Stimulated activated CD4-positive, alpha-beta T cell treated with anti-CD3 and anti-CD28 coated beads, Interleukin-4, amount 100 ng/mL, for 4 hours (primary cell): ENCODE measurements around the gene DNAJC25.
A peak's percentile ranks its signal among the peaks of the same experiment; 100 is the strongest.
"Not testable (repeated sequence)": the region's sequence is repeated elsewhere in the genome, so short reads cannot be mapped to it uniquely, and the experiment has no call there.

Experiments
- DNase-seq, 2 experiments: peaks; one replicate each; pipeline ENCODE4 v3.0.0-alpha.2; 2020

DNAJC25 gene

GRCh38 chr9:111631214-111631971, at the start of gene DNAJC25:
Gene DNAJC25, plus strand, starts transcription at chr9:111631334. Its CDS starts 74 bp downstream, at chr9:111631408.
- peak; percentile 92 to 97 for DNase-seq

GRCh38 chr9:111582888-111583287, 48.2 kb upstream of the DNAJC25 start:
- DNase-seq, result no peak

DNA sequence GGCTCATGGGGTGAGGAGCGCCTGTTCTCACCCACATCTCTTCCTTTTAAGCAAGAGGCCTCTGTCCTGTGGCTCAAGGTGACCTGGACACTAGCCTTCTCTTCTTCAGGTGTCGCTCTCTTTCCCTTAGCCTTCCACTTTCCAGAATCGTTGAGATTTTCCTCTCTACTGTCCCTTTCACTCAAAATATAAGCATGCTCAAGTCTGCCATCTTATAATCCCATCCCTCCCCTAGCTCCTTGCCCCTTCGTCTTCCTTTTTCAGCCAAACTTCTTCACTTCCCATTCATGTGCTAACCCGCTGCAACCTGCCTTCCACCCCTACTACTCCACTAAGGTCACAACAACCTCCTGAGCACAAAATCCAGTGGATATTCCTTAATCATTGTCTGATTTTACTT, 44.8 kb upstream of the DNAJC25 start:
- DNase-seq, result no peak

DNA sequence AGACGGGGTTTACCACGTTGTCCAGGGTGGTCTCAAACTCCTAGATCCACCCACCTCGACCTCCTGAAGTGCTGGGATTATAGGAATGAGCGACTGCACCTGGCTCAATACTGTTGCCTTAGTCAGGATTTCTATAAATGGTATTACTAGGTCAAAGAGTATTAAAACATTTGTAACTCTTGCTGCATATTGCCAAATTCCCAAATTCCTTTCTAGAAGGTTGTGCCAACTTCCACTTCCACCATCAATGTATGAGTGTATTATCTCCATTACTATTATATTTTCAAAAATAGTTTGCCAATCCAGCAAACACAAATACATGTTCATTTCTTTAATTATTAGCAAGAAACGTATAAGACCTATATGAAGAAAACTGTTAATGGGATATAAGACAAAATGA, 42.3 kb upstream of the DNAJC25 start:
- no peak for DNase-seq

GRCh38 chr9:111597852-111598732, 33.0 kb upstream of the DNAJC25 start:
- peak; percentile 42 to 47 for DNase-seq

DNA sequence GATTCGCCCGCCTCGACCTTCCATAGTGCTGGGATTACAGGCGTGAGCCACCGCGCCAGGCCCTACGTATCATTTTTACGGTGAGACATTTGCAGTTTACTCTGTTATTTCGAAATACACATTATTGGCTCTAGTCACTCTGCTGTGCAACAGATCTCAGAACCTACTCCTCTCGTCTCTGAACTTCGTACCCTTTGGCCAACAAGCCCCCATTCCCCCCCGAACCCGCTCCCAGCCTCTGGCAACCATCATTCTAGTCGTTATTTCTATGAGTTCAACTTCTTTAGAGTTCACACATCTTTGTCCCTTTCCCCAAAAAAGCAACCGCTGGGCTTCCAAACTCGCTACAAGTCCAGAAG, 32.4 kb upstream of the DNAJC25 start:
- no peak for DNase-seq

DNA sequence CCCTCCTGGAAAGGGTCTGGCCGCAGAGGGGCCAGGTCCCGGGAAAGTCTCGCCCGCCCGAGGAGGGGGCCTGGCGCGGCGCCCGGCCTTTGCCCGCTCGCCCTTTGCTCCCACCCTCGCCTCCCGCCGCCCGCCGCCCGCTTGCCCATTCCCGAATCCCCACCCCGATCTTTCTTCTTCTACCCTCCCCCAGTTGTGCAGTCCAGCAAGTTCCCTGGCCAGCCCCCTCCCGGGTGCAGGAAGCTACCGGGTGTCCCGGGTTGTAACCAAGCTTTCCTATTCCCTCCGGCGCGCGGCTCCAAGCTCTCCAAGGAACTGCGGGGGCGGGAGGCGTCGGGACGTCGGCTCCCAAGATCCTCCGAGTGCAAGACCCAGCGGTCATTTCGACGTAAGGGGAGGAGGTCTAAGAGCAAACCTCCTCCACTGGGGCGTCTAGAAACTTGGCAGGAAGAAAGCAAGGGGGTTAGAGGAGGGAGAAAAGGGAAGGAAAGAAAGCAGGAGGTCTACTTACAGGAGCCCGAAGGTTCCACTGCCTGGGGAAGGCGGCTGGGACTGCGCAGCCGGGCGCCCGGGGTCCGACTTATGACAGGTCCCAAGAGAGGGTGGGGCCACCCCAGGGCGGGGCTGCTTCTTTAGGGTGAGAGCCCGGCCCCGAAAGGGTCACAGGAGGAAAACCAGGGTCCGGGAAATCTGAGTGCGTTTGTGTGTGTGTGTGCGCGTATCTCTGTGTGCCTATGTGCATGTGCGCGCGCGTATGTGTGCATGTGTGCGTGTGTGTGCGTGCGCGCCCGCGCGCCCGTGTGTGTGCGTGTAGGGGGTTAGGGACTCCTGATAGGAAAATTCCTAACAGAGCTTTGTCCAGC, 31.8 kb upstream of the DNAJC25 start, which contains the start of gene PTGR1:
TSS of gene PTGR1 (minus strand) at position 556 of the 863 bp plus-strand sequence. CDS start 2,225 bp downstream, outside the sequence.
- peak in 1 of 2 experiments; percentile 6 for DNase-seq

DNA sequence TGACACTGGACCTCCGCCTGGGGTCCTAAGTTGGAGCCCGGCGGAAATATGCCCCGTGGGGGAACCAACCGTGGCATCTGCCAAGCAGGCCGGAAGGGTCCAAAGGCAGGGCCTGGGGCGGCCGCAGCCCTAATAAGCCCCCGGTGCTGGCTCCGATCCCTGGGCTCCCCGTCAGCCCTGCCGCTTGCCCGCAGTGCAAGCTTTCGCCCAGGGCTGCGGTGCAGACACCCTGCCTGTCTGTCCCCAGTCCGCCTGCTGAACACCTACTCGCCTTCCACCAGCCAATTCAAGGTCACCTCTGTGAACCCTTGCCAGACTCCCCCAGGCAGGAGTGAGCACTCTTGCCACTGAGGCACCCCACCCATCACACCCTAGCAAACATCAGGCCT, 31.2 kb upstream of the DNAJC25 start:
- DNase-seq, result no peak

DNA sequence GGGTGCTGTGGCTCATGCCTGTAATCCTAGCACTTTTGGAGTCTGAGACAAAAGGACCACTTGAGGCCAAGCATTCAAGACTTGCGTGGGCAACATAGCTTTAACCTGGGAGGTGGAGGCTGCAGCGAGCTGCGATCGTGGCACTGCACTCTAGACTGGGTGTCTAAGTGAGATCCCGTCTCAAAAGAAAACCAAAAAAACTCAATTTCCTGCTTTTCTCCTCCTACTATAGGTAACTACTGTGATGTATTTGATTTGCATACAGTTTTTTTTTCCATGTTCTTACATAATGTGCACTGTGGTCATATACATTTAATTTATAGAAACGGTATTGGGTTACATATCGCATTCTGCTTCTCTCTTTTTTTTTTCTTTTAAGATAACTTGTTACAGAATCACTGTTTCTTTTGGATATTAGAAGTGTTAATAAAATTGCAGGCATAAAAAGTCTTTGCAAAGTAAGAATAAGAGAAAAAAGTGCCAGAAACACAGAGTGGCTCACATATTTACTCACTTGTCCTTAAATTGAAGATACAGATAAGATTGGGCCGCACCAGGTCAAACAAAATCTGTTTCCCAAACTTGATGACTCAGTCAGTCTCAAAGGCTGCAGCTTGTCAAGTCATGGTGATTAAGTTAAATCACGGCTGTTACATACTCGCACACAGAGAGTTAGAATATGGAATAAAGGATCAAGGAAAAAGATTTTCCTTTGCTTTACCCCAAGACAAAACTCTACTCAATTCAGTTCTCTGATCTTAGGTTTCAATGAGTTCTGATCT, 29.7 kb upstream of the DNAJC25 start:
- no peak for DNase-seq

DNA sequence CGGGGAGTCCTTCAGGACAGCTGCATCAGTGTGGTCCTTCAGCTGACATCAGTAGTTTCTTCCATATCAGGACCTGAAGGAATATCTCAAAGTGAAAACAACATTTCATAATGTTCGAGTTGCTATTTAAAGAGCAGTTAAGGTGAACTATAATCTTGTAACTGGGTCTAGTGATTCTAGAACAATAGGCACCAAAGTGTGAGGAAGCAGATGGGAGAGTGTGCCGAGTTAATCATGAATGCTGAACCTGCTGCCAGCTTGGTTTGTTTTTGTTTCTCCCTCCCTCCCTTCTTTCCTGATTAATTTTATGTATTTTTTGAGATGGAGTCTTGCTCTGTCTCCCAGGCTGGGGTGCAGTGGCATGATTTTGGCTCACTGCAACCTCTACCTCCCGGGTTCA, 28.1 kb upstream of the DNAJC25 start:
- no peak for DNase-seq

DNA sequence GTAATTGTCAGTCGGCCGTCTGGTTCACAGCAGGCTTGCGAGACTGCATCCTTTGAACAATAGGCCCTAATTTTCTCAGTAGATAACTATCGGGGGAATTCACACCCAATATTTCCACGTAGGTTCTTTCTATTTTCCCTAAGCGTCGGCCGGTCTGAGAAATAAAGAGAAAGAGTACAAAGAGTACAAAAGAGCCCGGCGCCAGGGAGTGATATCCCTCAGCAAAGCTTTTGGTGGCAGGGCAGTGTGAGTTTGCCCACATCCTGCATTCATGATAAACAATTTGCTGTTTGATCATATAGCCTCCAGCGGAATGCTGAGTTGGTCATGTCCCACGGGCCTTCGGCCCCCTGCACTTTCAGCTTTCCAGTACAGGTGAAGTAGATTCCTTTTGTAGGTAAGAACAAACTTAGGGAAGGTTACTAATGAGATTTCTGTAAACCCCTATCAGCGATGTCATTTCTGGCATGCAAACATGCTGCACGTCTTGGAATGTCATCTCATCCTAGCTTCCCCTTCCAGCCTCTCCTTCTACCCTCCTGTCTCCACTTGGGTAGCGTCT, 27.0 kb upstream of the DNAJC25 start:
- no peak for DNase-seq

- DNase-seq, result no peak
Observed at GRCh38 chr9:111605041-111605559, 26.0 kb upstream of the DNAJC25 start.

DNA sequence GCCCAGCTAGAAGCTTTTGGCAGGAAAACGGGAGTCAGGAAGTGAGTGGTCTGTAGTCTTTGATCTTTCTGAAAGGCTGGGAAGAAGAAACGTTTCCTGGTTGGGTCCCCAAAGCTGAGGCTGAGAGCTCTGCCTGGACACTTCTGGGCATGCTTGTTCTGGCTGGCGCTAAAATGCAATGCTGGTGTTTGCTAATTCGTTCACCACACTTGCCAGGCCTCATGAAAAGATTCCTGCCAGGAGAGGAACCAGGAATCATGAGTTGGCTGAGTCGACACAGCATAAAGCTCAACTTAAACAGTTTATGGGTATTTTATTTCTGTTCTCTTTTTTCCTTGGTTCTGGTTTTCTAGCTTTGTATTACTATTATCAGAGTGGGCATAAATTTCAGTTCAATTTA, 21.0 kb upstream of the DNAJC25 start:
- no peak for DNase-seq

GRCh38 chr9:111610845-111611244, 20.3 kb upstream of the DNAJC25 start:
- DNase-seq, result no peak

DNA sequence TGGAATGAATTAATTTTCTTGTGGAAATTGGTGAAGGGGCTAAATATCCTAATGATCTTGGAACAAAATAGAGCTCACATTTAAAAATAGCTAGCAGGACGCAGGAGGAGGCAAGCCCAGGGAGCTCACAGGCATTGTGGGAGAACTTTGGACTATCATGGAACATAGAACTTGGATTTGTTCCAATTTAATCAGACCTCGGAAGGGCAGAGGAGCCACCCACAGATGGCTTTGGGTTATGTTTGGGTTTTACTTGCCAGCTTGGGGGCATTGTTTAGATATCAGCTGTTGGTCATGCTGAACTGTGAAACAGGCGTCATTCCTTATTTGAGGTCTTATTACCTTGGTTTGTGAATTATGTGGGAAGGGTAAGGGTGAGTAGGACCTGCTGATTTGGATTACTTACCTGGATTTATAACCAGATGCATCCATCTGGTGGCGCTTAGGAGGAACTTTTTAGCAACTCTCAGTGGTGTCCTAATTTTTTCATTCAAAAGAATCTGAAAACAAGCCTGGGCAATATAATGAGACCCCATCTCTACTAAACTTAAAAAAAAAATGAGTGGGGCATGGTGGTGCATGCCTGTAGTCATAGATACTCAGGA, 17.6 kb upstream of the DNAJC25 start:
- DNase-seq, result no peak

DNA sequence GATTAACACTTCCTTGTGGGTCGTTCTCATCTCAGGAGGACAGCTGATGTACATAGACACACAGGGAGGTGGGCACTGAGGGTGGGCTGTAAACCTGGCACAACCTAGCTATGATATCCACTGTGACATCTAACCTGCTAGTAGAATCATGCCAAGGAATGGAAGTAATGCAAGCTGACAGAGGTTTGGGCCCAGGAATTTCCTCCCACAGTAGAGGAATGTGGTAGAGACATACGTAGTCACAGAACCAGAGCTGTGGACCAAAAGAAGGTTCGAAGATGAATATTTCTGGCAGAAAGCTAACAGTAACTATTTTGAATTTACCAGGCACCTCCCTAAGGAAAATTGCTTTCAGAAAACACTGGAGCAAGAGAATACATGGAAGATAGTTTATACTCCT, 15.2 kb upstream of the DNAJC25 start:
- DNase-seq, result no peak

- not testable (repeated sequence) for DNase-seq
Observed at GRCh38 chr9:111617349-111617748, 13.8 kb upstream of the DNAJC25 start.

GRCh38 chr9:111621895-111622480, 9.1 kb upstream of the DNAJC25 start:
- peak in 1 of 2 experiments; percentile 28 for DNase-seq

DNA sequence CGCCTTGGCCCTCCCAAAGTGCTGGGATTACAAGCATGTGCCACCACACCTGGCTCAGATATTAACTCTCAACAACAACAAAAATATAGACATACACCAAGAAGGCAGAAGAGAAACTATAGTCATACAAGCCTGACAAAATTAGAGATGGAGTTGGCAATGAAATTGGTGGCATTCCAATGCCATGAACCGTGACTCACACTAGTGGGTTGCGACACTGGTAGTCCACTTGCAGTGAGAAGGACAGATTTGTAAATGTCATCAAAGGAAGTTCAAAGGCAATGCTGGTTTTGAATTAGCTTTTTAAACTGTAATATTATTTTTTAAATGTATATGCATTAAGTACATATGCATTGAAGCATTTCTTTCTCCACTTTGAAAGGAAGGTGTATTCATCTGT, 8.5 kb upstream of the DNAJC25 start:
- no peak for DNase-seq

DNA sequence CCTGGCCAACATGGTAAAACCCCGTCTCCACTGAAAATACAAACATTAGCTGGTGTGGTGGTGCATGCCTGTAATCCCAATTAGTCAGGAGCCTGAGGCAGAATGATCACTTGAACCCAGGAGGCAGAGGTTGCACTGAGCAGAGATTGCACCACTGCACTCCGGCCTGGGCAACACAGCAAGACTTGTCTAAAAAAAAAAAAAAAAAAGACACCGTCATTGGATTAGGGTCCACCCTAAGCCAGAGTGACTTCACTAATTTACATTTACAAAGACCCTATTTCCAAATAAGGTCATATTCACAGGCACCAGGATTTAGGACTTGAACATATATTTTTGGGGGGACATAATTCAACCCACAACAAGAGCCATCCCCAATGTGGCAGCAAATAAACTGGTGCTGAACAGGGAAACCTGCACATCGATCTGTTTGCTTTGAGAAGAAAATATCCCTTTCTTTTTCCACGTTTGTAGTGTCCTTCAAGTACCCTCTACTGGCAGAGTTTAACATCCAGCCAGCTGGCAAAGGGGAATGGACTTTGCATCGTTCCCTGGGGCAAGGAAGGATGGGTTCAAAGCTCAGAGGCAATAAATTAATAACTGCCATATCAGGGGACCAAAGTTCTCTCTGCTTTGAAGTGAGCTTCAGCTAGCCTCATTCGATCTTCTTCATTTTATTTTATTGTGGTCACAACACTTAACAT, 3.7 kb upstream of the DNAJC25 start:
- DNase-seq, result no peak
